GM19025 (cell line): ENCODE results near the gene HYLS1.
"Not testable (repeated sequence)": the region's sequence is repeated elsewhere in the genome, so short reads cannot be mapped to it uniquely, and the experiment has no call there.

ENCODE experiments used
- ATAC-seq: cut with Tn5 transposase; IDR thresholded peaks from one replicate; pipeline ENCODE4 v1.9.1; 2021; ENCODE audit warnings: mild to moderate bottlenecking, low read depth, moderate library complexity; ENCODE audit not compliant: unreplicated experiment

Gene HYLS1, protein sequence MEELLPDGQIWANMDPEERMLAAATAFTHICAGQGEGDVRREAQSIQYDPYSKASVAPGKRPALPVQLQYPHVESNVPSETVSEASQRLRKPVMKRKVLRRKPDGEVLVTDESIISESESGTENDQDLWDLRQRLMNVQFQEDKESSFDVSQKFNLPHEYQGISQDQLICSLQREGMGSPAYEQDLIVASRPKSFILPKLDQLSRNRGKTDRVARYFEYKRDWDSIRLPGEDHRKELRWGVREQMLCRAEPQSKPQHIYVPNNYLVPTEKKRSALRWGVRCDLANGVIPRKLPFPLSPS

DNA sequence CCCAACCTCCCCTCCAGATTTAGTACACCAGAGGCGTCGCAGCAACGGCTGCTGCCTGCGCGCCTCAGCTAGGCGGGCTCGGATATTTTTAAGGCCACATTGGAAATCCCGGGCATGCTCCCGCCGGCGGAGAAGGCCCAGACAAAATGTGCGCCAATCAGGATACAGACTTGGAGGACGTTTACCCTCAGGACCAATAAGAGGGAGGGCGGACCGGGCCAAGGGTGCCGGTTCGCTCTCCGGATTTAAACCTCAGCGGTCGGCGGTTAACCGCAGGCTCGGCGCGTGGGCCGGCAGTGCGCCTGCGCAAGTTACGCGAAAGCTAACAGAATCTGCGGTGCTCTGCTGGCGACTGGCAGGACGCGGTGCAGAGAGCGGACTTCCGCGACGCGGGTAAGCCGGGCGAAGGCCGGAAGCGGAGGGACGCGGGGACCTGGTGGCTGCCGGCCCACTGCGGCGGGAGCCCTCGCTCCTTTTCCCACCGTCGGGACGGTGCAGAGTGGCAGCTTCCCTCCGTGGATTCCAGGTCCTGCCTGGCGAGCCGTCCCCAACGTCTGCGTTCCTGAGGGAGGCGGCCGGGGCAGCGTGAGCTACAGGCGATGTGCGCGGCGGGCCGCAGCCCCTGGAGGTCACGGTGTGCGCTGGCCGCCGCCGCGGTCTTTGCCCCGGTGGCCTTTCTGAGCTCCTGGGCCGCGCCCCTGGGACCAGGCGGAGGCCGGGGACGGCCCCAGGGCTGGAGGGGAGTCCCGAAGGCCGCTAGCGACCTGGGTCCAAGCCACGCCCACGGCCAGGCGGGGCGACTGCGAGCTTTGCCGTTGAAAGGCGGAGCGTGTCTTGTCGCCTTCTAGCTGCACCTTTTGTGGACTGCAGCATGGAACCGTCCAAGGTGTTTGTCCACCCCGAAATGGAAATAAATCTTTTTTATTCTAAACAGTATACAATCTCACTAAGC is at the start of gene HYLS1:
Gene HYLS1 (plus strand): TSS at position 296 of the 952 bp plus-strand sequence. CDS start 11,701 bp downstream, outside the sequence.
- peak; percentile 85 for ATAC-seq

DNA sequence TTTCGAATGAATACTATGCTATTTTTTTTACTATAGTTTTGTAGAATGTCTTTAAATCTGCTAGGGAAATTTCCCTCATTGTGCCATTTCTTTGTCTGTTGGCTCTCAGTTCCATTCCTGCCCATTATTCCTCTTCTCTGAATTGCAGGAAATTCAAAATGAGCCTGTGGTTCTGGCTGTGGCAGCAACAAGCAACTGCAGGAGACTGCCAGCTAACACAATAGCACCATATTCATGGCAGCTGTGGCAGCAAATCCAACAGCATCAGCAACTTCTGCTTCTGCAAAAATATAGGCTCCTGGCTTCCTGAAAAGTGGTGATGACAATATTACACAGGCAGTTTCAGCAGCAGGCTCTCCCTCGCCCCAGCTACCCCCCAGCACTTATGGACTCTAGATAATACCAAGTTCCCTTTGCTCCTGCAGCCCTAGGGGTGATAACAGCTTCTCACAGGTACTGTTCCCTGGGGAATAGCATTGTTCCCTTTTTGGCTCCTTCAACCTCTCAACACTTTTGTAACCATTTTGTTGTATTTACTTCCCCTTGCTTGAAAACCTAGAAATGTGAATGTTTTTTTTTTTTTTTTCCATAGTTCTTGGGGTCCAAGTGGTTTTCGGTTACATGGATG is 45.0 kb upstream of the HYLS1 start:
- no peak for ATAC-seq

DNA sequence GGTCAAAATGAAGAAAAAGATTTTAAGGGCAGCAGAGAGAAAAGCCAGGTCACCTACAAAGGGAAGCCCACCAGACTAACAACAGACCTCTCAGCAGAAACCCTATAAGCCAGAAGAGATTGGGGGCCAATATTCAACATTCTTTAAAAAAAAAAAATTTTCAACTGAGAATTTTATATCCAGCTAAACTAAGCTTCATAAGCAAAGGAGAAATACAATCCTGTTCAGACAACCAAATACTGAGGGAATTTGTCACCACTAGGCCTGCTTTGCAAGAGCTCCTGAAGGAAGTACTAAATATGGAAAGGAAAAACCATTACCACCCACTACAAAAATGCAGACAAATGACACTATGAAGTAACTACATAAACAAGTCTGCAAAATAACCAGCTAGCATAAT is 41.3 kb upstream of the HYLS1 start:
- ATAC-seq: no peak

DNA sequence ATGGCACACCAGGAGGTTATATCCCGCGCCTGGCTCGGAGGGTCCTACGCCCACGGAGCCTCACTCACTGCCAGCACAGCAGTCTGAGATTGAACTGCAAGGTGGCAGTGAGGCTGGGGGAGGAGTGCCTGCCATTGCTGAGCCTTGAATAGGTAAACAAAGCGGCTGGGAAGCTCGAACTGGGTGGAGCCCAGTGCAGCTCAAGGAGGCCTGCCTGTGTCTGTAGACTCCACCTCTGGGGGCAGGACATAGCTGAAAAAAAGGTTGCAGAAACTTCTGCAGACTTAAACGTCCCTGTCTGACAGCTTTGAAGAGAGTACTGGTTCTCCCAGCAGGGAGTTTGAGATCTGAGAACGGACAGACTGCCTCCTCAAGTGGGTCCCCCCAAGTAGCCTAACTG is 29.8 kb upstream of the HYLS1 start:
- not testable (repeated sequence) for ATAC-seq

DNA sequence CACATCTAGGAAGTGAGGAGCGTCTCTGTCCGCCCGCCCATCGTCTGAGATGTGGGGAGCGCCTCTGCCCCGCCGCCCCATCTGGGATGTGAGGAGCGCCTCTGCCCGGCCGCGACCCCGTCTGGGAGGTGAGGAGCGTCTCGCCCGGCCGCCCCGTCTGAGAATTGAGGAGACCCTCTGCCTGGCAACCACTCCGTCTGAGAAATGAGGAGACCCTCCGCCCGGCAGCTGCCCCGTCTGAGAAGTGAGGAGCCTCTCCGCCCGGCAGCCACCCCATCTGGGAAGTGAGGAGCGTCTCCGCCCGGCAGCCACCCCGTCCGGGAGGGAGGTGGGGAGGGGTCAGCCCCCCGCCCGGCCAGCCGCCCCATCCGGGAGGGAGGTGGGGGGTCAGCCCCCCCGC is 24.7 kb upstream of the HYLS1 start:
- not testable (repeated sequence) for ATAC-seq

DNA sequence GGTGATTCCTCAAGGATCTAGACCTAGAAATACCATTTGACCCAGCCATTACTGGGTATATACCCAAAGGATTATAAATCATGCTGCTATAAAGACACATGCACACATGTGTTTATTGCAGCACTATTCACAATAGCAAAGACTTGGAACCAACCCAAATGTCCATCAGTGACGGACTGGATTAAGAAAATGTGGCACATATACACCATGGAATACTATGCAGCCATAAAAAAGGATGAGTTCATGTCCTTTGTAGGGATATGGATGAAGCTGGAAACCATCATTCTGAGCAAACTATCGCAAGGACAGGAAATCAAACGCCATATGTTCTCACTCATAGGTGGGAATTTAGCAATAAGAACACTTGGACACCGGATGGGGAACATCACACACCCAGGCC is 22.1 kb upstream of the HYLS1 start:
- not testable (repeated sequence) for ATAC-seq

DNA sequence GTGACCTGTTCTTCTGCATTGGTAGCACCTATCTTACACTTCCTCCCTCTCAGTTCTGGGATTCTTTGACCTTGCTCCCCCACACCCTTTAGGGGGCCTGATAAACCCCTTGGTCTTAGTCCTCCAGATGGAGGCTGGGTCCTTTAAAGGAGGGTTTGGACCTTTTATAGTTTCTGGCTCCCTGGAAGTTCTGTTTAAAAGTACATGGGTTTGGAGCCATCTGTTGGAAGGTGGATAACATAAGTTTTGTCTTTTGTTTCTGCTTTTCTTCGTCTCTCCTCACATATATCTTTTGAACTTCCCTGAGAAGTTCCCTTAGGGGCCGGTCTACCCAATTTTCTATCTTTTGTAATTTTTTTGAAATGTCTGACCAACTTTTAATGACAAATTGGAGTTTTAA is 17.9 kb upstream of the HYLS1 start:
- ATAC-seq: no peak

DNA sequence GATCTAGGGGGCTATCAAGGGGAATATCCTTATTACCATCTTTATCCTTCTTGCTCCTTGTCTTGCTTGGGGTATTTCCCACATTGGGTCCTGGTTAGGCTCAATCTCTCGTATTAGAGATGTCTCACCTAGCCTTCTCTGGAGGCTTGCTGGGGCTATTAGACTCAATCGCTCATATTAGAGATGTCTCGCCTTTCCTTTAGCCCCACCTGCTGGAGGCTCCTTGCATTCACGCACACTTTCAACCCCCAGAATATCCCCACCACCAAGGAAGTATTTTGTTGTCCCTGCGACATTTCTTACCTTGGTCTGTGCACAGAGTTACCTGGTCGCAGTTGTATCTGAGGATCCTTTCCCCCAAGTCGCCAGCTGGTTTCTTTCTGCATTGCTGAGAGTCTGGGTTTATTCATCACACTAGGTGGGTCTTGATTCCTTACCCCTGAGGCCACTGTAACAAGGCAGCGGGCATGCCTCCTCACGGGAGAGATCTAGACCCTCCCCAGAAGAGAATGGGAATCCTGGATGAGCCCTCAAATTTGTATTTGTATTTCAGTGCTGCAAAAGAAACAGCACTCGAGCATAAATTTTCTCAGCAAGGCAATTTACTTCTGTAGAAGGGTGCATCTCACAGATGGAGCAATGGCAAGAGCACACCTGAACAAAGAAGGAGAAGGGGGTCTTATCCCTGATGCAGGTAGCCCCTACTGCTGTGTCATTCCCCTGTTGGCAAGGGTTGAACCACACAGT is 15.9 kb upstream of the HYLS1 start:
- ATAC-seq: no peak

DNA sequence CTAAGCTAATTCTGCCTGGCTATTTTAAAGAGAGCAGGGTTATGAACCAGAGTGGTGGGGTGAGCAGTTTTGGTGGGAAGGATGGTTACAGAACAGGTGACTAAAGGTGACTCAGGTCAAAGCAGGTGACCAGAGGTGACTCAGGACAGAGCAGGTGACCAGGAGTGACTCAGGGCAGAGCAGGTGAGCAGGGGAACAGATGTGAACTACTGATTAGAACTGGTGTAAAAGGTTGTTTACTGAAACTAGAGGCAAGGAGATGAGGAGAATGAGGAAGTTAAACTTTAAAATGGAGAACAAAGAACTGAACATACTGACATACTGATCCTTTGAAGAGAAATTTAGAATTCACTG is 15.4 kb upstream of the HYLS1 start:
- no peak for ATAC-seq

DNA sequence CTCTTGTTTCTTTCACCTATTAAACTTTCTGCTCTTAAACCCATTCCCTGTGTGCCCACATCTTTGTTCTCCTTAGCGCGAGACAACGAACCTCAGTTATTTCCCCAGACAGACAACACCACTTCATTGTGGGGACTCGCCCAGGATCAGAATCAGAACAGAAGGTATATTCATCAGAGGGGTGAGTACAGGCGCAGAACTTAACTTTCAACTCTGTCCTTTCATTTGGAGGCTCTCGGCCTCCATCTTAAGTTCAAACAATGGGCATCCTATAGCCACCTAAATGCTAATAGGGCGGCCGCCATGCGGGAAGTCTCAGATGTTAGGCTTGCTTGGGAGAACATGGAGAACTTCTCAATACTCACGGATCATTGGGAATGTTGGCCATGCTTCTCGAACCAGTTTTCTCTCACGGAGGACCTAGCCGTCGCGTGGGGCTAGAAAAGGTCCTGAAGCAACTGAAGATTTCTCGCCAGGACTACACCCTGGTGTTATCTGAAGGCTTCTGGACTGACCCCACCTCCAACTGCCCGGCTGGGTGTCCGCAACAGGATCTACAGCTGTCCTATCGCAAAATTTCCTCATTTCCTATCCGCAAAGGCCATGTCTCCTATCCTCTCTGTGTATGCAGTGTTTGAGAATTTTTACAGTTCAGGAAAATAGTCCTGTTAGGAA is 13.4 kb upstream of the HYLS1 start:
- no peak for ATAC-seq

DNA sequence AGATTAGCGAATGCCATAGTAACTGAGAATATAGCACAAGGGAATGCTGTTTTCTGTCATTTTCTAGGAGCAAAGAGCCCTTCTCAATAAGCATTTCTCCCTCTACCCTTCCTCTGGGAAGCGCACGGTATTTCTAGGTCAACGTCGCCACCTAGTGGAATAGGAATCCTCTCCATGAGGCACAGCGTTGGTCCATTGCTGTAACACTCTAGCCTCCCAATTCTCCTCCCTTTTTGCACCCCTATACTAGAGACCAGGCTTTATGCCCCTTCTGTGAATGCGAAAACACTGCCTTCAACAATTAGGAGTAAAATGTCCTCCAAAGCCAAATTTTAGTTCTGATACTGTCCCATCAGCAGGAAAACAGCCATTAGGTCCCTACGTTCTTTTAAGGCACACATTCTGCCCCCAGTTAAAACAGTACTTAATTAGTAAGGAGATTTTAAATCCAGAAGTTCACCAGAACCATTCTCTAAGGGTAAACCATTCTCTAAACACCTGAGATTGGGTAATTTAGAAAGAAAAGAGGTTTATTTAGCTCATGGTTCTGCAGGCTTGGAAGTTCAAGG is 12.8 kb upstream of the HYLS1 start:
- ATAC-seq: peak; percentile 64

DNA sequence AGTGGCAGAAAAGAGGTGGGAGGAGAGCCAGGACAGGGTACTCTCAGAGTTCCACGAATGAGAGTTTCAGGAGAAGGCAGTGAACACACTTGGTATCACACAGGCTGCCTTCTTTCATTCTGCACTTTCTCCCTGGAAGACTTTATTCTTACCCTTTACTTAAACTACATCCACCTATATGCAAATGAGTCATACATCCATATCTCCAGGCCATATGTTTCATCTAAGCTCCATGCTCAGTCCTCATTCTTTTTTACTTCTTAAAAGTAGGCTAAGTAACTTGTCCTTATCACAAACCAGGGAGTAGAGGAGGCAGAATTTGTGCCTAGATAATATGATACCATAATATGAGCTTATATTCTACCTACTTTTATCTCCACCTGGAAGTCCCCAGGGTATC is 6.2 kb upstream of the HYLS1 start:
- ATAC-seq: no peak

DNA sequence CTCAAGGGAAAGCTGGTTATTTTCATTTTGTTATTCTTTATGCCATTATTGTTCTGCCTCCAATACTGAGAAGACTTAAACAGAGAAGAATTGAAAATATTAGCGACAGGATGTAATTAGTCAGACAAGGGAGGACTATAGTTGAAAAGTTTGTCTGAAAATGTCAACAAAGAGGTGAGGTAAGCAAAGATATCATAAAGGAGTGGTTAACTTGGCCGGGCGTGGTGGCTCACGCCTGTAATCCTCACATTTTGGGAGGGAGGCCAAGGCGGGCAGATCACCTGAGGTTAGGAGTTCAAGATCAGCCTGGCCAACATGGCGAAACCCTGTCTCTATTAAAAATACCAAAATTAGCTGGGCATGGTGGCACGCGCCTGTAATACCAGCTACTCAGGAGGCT is 4.1 kb upstream of the HYLS1 start:
- ATAC-seq: no peak

DNA sequence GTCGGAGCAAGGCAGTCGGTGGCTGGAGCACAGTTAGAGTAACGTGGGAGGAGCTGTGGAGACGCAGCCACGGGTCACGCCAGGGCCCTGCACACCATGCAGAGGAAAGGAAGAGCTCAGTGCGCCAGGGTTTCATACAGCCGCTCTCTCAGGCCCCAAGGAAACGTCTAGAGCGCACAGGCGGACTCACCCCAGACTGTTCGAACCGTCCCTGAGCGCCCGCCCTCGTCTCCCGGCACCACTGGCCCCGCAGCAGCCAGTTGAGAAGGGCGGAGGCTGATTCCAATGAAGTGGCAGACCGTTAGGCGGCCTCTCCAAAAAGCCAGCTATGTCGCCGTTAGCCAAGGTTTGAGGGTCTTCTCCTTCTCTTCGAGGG is 483 bp upstream of the HYLS1 start:
- no peak for ATAC-seq

DNA sequence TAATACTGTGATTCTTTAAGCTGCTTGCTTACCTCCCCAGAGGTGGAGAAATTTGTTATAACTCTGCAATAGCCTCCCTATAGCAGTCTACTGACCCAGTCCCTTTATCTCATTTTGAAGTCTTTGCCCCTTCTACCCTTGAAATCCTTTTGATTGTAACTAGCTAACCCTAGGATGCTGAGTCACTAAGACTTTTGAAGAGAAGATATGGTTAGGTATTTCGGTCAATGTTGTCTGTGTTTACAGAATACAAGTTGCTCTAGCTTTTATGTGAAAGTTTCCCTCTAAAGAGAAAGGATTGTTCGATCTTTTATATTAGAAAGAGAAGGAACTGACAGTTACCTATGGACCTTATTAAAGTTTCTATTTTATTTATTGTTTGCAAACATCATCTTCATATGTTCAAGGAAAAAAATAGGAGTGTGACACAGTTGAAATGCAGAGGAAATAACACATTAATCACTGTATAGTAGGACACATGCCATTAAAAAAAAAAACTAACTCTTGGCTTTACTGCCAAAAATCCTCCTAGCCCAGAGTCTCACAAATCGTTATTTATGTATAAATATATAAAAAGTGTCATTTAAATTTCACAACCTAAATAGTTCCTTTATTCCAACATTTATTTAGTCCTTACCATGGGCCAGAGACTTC is 3.1 kb downstream of the HYLS1 start:
- no peak for ATAC-seq

DNA sequence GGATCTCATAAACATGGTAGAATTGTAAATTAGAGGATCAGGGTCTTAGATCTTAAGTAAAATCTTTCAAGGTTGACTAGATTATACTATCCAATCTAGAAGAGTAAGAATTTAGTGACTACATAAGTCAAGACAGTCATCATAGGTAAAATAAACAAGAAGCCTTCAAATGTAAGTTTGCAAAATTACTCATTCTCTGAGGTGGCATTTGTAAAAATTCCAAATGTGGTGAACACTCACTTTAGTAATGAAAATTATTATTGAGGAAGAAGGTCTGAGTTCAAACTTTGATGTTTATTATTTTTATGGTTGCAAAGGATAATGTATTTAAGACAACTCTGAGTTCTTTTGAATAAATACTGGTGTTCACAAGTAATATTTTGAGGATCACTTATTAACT is 4.6 kb downstream of the HYLS1 start:
- ATAC-seq: no peak

DNA sequence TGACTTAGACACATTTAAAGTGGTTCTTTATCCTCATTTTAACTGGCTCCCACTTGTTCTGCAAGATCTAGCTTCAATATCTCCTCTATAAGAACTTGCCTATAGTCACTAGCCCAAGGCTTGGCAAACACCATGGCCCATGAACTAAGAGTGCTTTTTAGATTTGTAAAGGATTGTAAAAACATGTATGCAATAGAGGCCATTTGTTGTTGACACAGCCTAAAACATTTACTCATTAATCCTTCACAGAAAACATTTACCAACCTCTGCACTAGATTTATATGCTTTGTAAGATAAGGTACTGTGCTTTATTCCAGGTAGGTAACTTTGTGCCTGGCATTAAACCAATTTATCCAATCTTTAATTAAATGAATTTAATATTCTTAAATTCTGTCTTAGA is 5.5 kb downstream of the HYLS1 start:
- ATAC-seq: no peak

DNA sequence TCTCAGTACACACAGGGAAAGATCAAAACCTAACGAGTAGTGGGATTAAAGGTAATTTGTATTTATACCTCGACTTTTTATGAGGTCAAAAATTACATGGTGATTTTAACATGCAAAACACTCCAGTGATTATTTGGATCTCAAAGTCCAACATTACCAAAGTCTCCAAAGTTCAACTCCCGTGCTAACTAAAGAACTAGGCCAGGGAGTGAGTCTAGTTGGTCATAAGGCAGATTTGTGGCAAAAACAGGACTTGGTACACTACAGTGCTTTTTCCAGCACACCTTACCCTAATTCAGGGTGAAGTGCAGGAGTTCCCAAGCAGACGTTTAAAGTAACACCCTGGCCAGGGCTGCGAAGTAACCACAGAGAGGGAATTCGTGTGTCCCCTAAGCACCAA is 14.4 kb downstream of the HYLS1 start:
- ATAC-seq: no peak

DNA sequence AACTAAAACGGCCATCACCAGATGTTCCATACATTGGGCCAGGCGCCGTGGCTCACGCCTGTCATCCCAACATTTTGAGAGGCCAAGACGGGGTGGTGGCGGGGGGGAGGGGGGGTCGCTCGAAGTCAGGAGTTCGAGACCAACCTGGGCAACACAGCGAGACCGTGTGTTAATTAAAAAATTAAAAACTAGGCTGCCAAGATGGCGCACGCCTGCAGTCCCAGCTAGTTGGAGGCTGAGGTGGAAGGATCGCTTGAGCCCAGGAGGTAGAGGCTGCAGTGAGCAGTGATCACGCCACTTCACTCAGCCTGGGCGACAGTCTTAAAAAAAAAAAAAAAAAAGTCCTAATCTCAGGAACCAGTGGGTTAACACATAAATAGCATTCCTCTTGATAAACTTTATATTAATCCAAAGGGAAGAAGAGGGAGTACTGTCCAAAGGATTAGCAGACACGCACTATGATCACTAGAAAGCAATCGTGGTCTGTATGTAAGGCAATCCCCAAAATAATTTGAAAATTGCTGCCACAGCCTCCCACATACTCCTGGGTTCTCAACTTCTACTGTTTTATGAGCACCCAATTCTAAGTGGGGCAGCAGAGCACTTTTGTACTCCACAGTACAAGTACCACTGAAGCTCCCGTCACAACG is 14.9 kb downstream of the HYLS1 start:
- no peak for ATAC-seq
